ENCODE data around the gene ANGPTL8.

- no peak for TF ChIP-seq EP300 (IDR thresholded peaks at IDR 0.05)
- no peak for TF ChIP-seq NFE2L2 (conservative IDR thresholded peaks at IDR 0.05; ENCODE audit: low read length)
- TF ChIP-seq RCOR1 (IDR thresholded peaks at IDR 0.05; ENCODE audit: low read depth, low read length), result no peak
- no peak for TF ChIP-seq CTCF (IDR thresholded peaks at IDR 0.05)
- TF ChIP-seq BHLHE40 (IDR thresholded peaks at IDR 0.05; ENCODE audit: low read depth, low read length), result no peak
- no peak for TF ChIP-seq FOSL2 (IDR thresholded peaks at IDR 0.05)
- no peak for TF ChIP-seq FOSL2 (CRISPR knock-in tag; IDR thresholded peaks at IDR 0.05)
- no peak for TF ChIP-seq REST (IDR thresholded peaks at IDR 0.05)
- TF ChIP-seq PBX3 (IDR thresholded peaks at IDR 0.05), result no peak
- no peak for TF ChIP-seq POLR2AphosphoS2 (conservative IDR thresholded peaks at IDR 0.05; ENCODE audit: low read length)
- no peak for TF ChIP-seq POLR2A (IDR thresholded peaks at IDR 0.05; ENCODE audit: low read length)
- no peak for TF ChIP-seq HOXB5 (CRISPR knock-in tag; IDR thresholded peaks at IDR 0.05)
- peak; percentile 76; the same call in 1 of the 2 replicates for TF ChIP-seq KDM1A (IDR thresholded peaks at IDR 0.05; ENCODE audit: low read depth)
Measured at GRCh38 chr19:11196406-11197287, 42.8 kb upstream of the ANGPTL8 start.

Measured in A549 (cell line).